Breast epithelium (tissue), 4 donors: ENCODE results near the gene PRKG1. TPM values are rescaled to one million over a fixed set of nuclear protein-coding genes. Genes with fewer than 3 reads are reported as not detected.

ENCODE experiments used
- DNase-seq, 2 donors: peaks; one replicate each; pipeline ENCODE4 v3.0.0-alpha.2; 2019; ENCODE audit warnings: low spot score in 2 of 2
- H3K27ac ChIP-seq, 2 donors: fragments of 200-600 bp; sonication (generic) in 1 of 2; one replicate each; pipeline ENCODE4 v1.5.1; 2016 to 2019; ENCODE audit warnings: mild to moderate bottlenecking in 1 of 2
- H3K27me3 ChIP-seq, 2 donors: fragments of 200-600 bp; sonication (generic) in 1 of 2; one replicate each; pipeline versions ENCODE4 v1.5.1 to v1.6.0; 2017 to 2019; ENCODE audit warnings: control low read depth in 1 of 2, mild to moderate bottlenecking in 1 of 2
- H3K36me3 ChIP-seq: fragments of 200-600 bp; one replicate; pipeline ENCODE4 v1.5.1; 2019
- H3K4me1 ChIP-seq, 2 donors: fragments of 200-600 bp; sonication (generic); one replicate each; pipeline ENCODE4 v1.5.1; 2016 to 2019; ENCODE audit warnings: control low read depth in 1 of 2
- H3K4me3 ChIP-seq, 3 donors: fragments of 200-600 bp; sonication (generic); 1 replicate in 2 of 3; 2 replicates in 1 of 3; pipeline ENCODE4 v1.5.1; 2016 to 2019; ENCODE audit warnings: mild to moderate bottlenecking in 3 of 3, moderate library complexity in 2 of 3
- H3K9me3 ChIP-seq, 2 donors: fragments of 200-600 bp; sonication (generic) in 1 of 2; one replicate each; pipeline ENCODE4 v1.5.1; 2016 to 2019; ENCODE audit warnings: control low read depth in 1 of 2
- POLR2A ChIP-seq: fragments of 450-650 bp; IDR thresholded peaks from one replicate; pipeline ENCODE4 v1.6.1; 2016; ENCODE audit warnings: antibody characterized with exemption, mild to moderate bottlenecking, moderate library complexity
- POLR2AphosphoS5 ChIP-seq, 3 donors: sonication (generic); formaldehyde crosslinking; IDR thresholded peaks; one replicate each; pipeline ENCODE4 v1.6.1; 2017; ENCODE audit warnings: antibody characterized with exemption in 3 of 3
- intact Hi-C: fragments of 100-400 bp; cut with DNase I; formaldehyde crosslinking; loops from one replicate; pipeline ENCODE4 v1.15.1; 2023; ENCODE audit warnings: low total_unique reads
- total RNA-seq, 3 donors: library from RNA; depleted of rRNA; stranded (reverse); fragments of >200 nt; gene quantifications; one replicate each; pipeline ENCODE4 v1.1.0, GENCODE V29; 2016
- TF ChIP-seq, protein P1 (sequence below), 3 donors: fragments of 450-650 bp; IDR thresholded peaks; one replicate each; pipeline ENCODE4 v1.5.1; 2016 to 2017; ENCODE audit warnings: antibody characterized with exemption in 3 of 3, mild to moderate bottlenecking in 3 of 3, moderate library complexity in 3 of 3

PRKG1 gene
- total RNA-seq, 3 donors from 2014 or later, result 10.9 to 36.9 (median 19.7) TPM

DNA sequence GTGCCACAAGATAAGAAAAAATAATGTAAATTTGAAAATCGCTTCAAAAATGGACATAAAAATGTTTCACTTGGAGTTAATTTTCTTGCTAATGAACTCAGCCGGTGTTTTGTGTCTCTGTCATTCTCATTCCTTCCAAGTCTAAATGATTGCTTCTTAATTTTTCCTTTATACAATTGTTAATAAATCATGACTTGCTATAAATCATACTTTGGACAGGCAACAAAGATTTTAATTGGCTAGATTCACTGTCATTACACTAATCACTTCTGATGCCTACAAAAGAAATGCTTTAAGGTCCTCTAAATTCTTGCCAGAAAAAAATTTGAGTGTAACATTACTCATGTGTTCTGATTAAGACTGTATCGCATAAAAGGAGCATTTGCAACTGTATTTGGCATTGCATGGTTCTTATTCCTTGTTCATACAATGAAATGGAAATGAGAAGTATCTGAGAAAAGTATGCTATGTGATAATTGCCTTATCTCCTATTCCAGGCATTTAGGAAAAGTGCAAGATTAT, 1000.3 kb downstream of the PRKG1 start:
- TF ChIP-seq, protein P1, sequence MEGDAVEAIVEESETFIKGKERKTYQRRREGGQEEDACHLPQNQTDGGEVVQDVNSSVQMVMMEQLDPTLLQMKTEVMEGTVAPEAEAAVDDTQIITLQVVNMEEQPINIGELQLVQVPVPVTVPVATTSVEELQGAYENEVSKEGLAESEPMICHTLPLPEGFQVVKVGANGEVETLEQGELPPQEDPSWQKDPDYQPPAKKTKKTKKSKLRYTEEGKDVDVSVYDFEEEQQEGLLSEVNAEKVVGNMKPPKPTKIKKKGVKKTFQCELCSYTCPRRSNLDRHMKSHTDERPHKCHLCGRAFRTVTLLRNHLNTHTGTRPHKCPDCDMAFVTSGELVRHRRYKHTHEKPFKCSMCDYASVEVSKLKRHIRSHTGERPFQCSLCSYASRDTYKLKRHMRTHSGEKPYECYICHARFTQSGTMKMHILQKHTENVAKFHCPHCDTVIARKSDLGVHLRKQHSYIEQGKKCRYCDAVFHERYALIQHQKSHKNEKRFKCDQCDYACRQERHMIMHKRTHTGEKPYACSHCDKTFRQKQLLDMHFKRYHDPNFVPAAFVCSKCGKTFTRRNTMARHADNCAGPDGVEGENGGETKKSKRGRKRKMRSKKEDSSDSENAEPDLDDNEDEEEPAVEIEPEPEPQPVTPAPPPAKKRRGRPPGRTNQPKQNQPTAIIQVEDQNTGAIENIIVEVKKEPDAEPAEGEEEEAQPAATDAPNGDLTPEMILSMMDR (IDR thresholded peaks at IDR 0.05), result no peak
- TF ChIP-seq POLR2AphosphoS5 (IDR thresholded peaks at IDR 0.05) (no peak), POLR2A (no peak)
- H3K9me3 ChIP-seq, result no peaks in the 10 kb centered on the region
- H3K36me3 ChIP-seq, result no peaks in the 10 kb centered on the region
- H3K27ac ChIP-seq, result no peak overlapping the region
- intact Hi-C loops, result no loop called here
- H3K27me3 ChIP-seq, result no peaks in the 10 kb centered on the region
- no peak for DNase-seq
- H3K4me1 ChIP-seq, result no peaks in the 10 kb centered on the region
- no peak overlapping the region for H3K4me3 ChIP-seq

DNA sequence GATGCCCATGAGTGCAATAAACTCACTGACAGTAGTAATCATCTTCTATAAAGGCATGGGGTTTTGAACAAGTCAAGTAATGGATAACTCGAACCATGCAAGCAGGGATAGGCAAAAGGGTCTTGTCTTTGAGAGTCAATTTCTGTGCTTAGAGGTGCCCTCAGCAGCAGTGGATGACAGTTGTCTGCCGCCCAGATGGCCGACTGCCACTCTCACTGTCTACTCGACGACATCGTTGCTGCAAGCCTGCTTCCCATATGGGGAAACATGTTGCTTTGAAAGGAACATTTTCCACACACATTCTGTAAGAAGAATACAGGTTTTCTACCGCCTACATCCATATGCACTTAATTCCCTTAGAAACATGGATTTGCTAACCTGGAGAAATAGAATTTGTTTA, 1003.5 kb downstream of the PRKG1 start:
- DNase-seq, result no peak
- no peaks in the 10 kb centered on the region for H3K27me3 ChIP-seq
- no peak overlapping the region for H3K27ac ChIP-seq
- no peaks in the 10 kb centered on the region for H3K9me3 ChIP-seq
- intact Hi-C loops, result no loop called here
- H3K36me3 ChIP-seq, result no peaks in the 10 kb centered on the region
- no peak for TF ChIP-seq POLR2AphosphoS5 (IDR thresholded peaks at IDR 0.05)
- no peak for TF ChIP-seq POLR2A
- TF ChIP-seq, protein P1 (IDR thresholded peaks at IDR 0.05), result no peak
- no peak overlapping the region for H3K4me3 ChIP-seq
- H3K4me1 ChIP-seq, result no peaks in the 10 kb centered on the region

DNA sequence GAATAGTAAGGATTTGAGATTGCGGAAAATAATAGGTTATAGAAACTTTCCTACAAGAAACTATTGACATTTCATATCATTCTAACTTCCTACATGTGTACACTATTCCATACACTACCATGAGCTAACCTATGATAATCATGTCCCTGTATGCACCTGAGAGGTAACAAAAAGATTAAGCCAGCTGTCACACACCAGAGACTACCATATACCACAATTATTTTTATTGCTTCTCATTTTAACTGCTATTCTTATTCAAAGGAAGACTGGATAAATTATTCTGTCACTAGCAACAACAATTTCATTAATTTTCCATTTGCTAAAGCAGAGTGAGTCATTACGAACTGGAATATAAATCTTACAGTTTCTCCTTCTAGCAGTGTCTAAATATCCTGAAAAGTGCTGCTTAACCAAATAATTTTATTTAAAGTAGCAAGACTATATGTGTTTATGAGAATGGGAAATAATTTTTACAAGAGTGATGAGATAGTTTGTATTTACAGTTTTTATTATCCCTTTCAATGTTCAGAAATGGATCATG, 1004.2 kb downstream of the PRKG1 start:
- Histone ChIP-seq H3K4me1 (no peaks in the 10 kb centered on the region), H3K36me3 (no peaks in the 10 kb centered on the region), H3K27me3 (no peaks in the 10 kb centered on the region), H3K4me3 (no peak overlapping the region), H3K27ac (no peak overlapping the region), H3K9me3 (no peaks in the 10 kb centered on the region)
- DNase-seq, result no peak
- TF ChIP-seq, protein P1 (IDR thresholded peaks at IDR 0.05), result no peak
- TF ChIP-seq POLR2AphosphoS5 (IDR thresholded peaks at IDR 0.05) (no peak), POLR2A (no peak)
- intact Hi-C loops, result no loop called here

DNA sequence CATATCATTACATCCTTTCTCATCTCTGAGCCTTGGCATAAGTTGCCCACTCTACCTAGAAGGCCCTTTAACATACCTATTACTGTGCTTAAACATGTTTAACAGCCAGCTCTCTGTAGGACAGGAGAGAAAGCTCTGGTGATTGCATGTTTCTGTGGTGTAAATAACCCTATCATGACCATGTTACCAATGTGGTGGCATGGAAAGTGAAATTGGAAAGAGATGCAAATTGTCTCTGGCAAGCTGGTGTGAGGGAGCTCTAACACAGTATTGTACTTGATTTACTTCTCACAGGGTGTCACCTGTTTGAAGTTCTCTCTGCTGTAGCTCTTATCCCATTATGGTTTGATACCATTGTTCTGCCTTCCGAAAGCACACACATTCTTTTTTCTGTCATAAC, 1008.0 kb downstream of the PRKG1 start:
- intact Hi-C loops, result no loop called here
- no peak overlapping the region for H3K27ac ChIP-seq
- TF ChIP-seq, protein P1 (IDR thresholded peaks at IDR 0.05), result no peak
- TF ChIP-seq POLR2AphosphoS5 (IDR thresholded peaks at IDR 0.05), result no peak
- TF ChIP-seq POLR2A, result no peak
- no peaks in the 10 kb centered on the region for H3K4me1 ChIP-seq
- H3K36me3 ChIP-seq, result no peaks in the 10 kb centered on the region
- H3K27me3 ChIP-seq, result no peaks in the 10 kb centered on the region
- no peaks in the 10 kb centered on the region for H3K9me3 ChIP-seq
- DNase-seq, result no peak
- no peak overlapping the region for H3K4me3 ChIP-seq

DNA sequence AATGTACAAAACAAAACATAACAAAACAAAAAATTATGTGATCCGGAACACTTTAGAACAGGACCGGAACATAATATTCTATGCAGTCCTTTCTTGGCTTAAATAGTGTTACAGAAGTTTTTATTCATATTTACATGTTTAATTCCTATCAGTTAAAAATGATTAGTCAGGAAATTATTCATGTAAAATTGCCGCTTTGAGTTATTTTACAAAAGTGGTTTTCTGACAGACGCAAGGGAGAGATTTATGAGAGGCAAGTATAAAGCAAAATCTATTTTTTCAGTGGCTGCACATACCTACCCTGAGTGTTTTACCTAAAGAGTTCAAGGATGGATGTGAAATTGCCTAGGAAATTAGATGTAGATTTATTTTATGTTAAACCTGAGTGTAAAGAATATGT, 1009.1 kb downstream of the PRKG1 start:
- TF ChIP-seq POLR2AphosphoS5 (IDR thresholded peaks at IDR 0.05), result no peak
- TF ChIP-seq, protein P1 (IDR thresholded peaks at IDR 0.05), result no peak
- TF ChIP-seq POLR2A, result no peak
- no peaks in the 10 kb centered on the region for H3K4me1 ChIP-seq
- intact Hi-C loops, result no loop called here
- no peaks in the 10 kb centered on the region for H3K27me3 ChIP-seq
- H3K27ac ChIP-seq, result no peak overlapping the region
- no peak for DNase-seq
- no peaks in the 10 kb centered on the region for H3K36me3 ChIP-seq
- H3K4me3 ChIP-seq, result no peak overlapping the region
- no peaks in the 10 kb centered on the region for H3K9me3 ChIP-seq
